HCT116 (cell line): ENCODE data around the gene GRAMD4. TPM values are rescaled to one million over a fixed set of nuclear protein-coding genes. Genes with fewer than 3 reads are reported as not detected.

Experiments used
- ATAC-seq: fragments of 200-7000 bp; cut with Tn5 transposase; 2 replicates; pipeline ENCODE4 v1.9.1; 2020; ENCODE audit warnings: mild to moderate bottlenecking, moderate library complexity
- BruUV-seq: library from RNA; stranded (reverse); fragments of 400-500 nt; replicated peaks from 2 replicates; lab custom pipeline; 2021; lab: Mats Ljungman, UMichigan
- CTCF ChIA-PET: fragments of 300-600 bp; sonication (Branson Sonifier 250); formaldehyde crosslinking; loops from one replicate; lab custom pipeline; 2021; ENCODE audit warnings: antibody characterized with exemption; lab: Charles Lee
- POLR2A ChIA-PET: fragments of 300-600, 350-600 bp; sonication (Branson Sonifier 250); formaldehyde crosslinking; loops from one replicate; lab custom pipeline; 2021; ENCODE audit warnings: antibody characterized with exemption; lab: Charles Lee
- RAD21 ChIA-PET, 2 experiments: fragments of 300-600 bp; sonication (Branson Sonifier 250); formaldehyde crosslinking; loops; one replicate each; lab custom pipeline; 2023; ENCODE audit warnings: low total read pairs in 2 of 2; ENCODE audit not compliant: uncharacterized antibody in 2 of 2, unreplicated experiment in 2 of 2, low non-redundant PET in 1 of 2; lab: Charles Lee
- DNase-seq: peaks from one replicate; pipeline ENCODE4 v3.0.0-alpha.2; 2010; ENCODE audit warnings: low read depth, low spot score
- H2AFZ ChIP-seq: fragments of 200-600 bp; shearing (Covaris generic), sonication (generic); 2 replicates; pipeline ENCODE4 v1.6.1; 2017; ENCODE audit warnings: low read depth, mixed run types, mixed read lengths, antibody characterized with exemption, low read length; ENCODE audit not compliant: poor library complexity, severe bottlenecking
- H3K27ac ChIP-seq: 2 replicates; pipeline ENCODE4 v1.5.1; 2012; ENCODE audit warnings: low read depth, low read length
- H3K27me3 ChIP-seq: fragments of 200-600 bp; sonication (generic); 2 replicates; pipeline ENCODE4 v1.6.1; 2016; ENCODE audit warnings: mixed run types, low read length, mixed read lengths; ENCODE audit not compliant: insufficient read depth
- H3K36me3 ChIP-seq, 2 experiments: fragments of 200-500 bp in 1 of 2; fragments of 200-600 bp in 1 of 2; sonication (Bioruptor generic) in 1 of 2; sonication (generic) in 1 of 2; 2 replicates each; pipeline versions ENCODE4 v1.5.1 to v1.6.1; 2014 to 2016; ENCODE audit warnings: low read length in 2 of 2, inconsistent platforms in 1 of 2, mixed read lengths in 1 of 2, mixed run types in 1 of 2; ENCODE audit not compliant: insufficient read depth in 2 of 2, control insufficient read depth in 1 of 2
- H3K4me1 ChIP-seq, 2 experiments: fragments of 200-600 bp in 1 of 2; sonication (generic) in 1 of 2; 2 replicates each; pipeline versions ENCODE4 v1.5.1 to v1.6.1; 2012 to 2017; ENCODE audit warnings: low read length in 2 of 2, inconsistent platforms in 1 of 2, mild to moderate bottlenecking in 1 of 2, mixed read lengths in 1 of 2, mixed run types in 1 of 2, moderate library complexity in 1 of 2; ENCODE audit not compliant: insufficient read depth in 2 of 2, control insufficient read depth in 1 of 2
- H3K4me2 ChIP-seq: fragments of 200-600 bp; sonication (generic); 2 replicates; pipeline ENCODE4 v1.6.1; 2017; ENCODE audit warnings: mixed run types, low read length, mixed read lengths
- H3K4me3 ChIP-seq, 2 experiments: fragments of 200-600 bp in 1 of 2; sonication (generic) in 1 of 2; replicated peaks in 1 of 2; 2 replicates each; pipeline ENCODE4 v1.5.1; 2011 to 2016; ENCODE audit warnings: low read length in 2 of 2, control low read depth in 1 of 2, low read depth in 1 of 2, mild to moderate bottlenecking in 1 of 2, mixed read lengths in 1 of 2, mixed run types in 1 of 2
- H3K79me2 ChIP-seq: fragments of 200-600 bp; sonication (generic); 2 replicates; pipeline ENCODE4 v1.6.1; 2017; ENCODE audit warnings: mild to moderate bottlenecking, mixed run types, low read length, moderate library complexity, mixed read lengths; ENCODE audit not compliant: insufficient read depth
- H3K9ac ChIP-seq: fragments of 200-600 bp; sonication (generic); 2 replicates; pipeline ENCODE4 v1.6.1; 2016; ENCODE audit warnings: low read length, mixed read lengths
- H3K9me2 ChIP-seq: fragments of 200-600 bp; sonication (generic), shearing (Covaris generic); 2 replicates; pipeline ENCODE4 v1.6.1; 2017; ENCODE audit warnings: mixed run types, mild to moderate bottlenecking, moderate library complexity; ENCODE audit not compliant: insufficient read depth
- H3K9me3 ChIP-seq, 2 experiments: fragments of 200-500 bp in 1 of 2; fragments of 200-600 bp in 1 of 2; sonication (Bioruptor generic) in 1 of 2; sonication (generic) in 1 of 2; 2 replicates each; pipeline ENCODE4 v1.6.1; 2014 to 2017; ENCODE audit warnings: low read length in 2 of 2, mixed read lengths in 2 of 2, inconsistent platforms in 1 of 2, low read depth in 1 of 2, mild to moderate bottlenecking in 1 of 2, mixed run types in 1 of 2, moderate library complexity in 1 of 2; ENCODE audit not compliant: control insufficient read depth in 1 of 2, insufficient read depth in 1 of 2
- H4K20me1 ChIP-seq: fragments of 200-600 bp; sonication (generic), shearing (Covaris generic); 2 replicates; pipeline ENCODE4 v1.6.1; 2017; ENCODE audit warnings: mixed run types, mild to moderate bottlenecking, moderate library complexity; ENCODE audit not compliant: insufficient read depth
- ATF3 ChIP-seq: IDR thresholded peaks from 2 replicates; pipeline ENCODE4 v1.6.1; 2012
- CBX3 ChIP-seq: IDR thresholded peaks from 2 replicates; pipeline ENCODE4 v1.6.1; 2012; ENCODE audit warnings: low read depth
- CEBPB ChIP-seq: IDR thresholded peaks from 2 replicates; pipeline ENCODE4 v1.6.1; 2012; ENCODE audit warnings: low read depth
- CTCF ChIP-seq, 3 experiments: fragments of 200-600 bp in 1 of 3; sonication (generic) in 1 of 3; IDR thresholded peaks in 2 of 3; conservative IDR thresholded peaks in 1 of 3; 2 replicates each; pipeline ENCODE4 v1.5.1; 2012 to 2017; ENCODE audit warnings: low read depth in 2 of 3, low read length in 2 of 3, antibody characterized with exemption in 1 of 3, borderline replicate concordance in 1 of 3, control low read depth in 1 of 3, mild to moderate bottlenecking in 1 of 3, mixed read lengths in 1 of 3, mixed run types in 1 of 3, moderate library complexity in 1 of 3; ENCODE audit not compliant: insufficient read depth in 1 of 3
- ELF1 ChIP-seq: IDR thresholded peaks from 2 replicates; pipeline ENCODE4 v1.6.1; 2012; ENCODE audit warnings: low read depth, borderline replicate concordance
- EZH2 ChIP-seq: fragments of 200-600 bp; sonication (generic); IDR thresholded peaks from 2 replicates; pipeline ENCODE4 v1.6.1; 2017; ENCODE audit warnings: antibody characterized with exemption, mixed run types
- EZH2phosphoT487 ChIP-seq: fragments of 200-600 bp; IDR thresholded peaks from 2 replicates; pipeline ENCODE4 v1.6.1; 2018; ENCODE audit warnings: antibody characterized with exemption, borderline replicate concordance
- FOSL1 ChIP-seq: IDR thresholded peaks from 2 replicates; pipeline ENCODE4 v1.6.1; 2012; ENCODE audit warnings: low read depth
- JUND ChIP-seq: IDR thresholded peaks from 2 replicates; pipeline ENCODE4 v1.6.1; 2012
- MAX ChIP-seq: IDR thresholded peaks from 2 replicates; pipeline ENCODE4 v1.6.1; 2012
- POLR2A ChIP-seq: IDR thresholded peaks from 2 replicates; pipeline ENCODE4 v1.7.0; 2011; ENCODE audit warnings: borderline replicate concordance; ENCODE audit not compliant: insufficient read depth, insufficient read length; ENCODE audit errors: extremely low read depth
- RAD21 ChIP-seq: IDR thresholded peaks from 2 replicates; pipeline ENCODE4 v1.6.1; 2012; ENCODE audit warnings: low read depth, mild to moderate bottlenecking
- SIN3A ChIP-seq: IDR thresholded peaks from 2 replicates; pipeline ENCODE4 v1.6.1; 2012; ENCODE audit warnings: low read depth
- SP1 ChIP-seq: IDR thresholded peaks from 2 replicates; pipeline ENCODE4 v1.6.1; 2012; ENCODE audit warnings: low read depth
- SRF ChIP-seq: IDR thresholded peaks from 2 replicates; pipeline ENCODE4 v1.6.1; 2012; ENCODE audit warnings: low read depth
- TCF7L2 ChIP-seq: IDR thresholded peaks from 2 replicates; pipeline ENCODE4 v1.7.0; 2011; ENCODE audit warnings: borderline replicate concordance, inconsistent platforms; ENCODE audit not compliant: insufficient read depth, insufficient read length; ENCODE audit errors: extremely low read depth
- YY1 ChIP-seq: IDR thresholded peaks from 2 replicates; pipeline ENCODE4 v1.6.1; 2011; ENCODE audit warnings: low read length, low read depth, moderate library complexity, mild to moderate bottlenecking; ENCODE audit not compliant: insufficient replicate concordance; ENCODE audit errors: extremely low read depth
- ZFX ChIP-seq: fragments of 450-650 bp; IDR thresholded peaks from 2 replicates; pipeline ENCODE4 v1.6.1; 2017
- ZNF274 ChIP-seq: fragments of 200-500 bp; sonication (Bioruptor generic); IDR thresholded peaks from 2 replicates; pipeline ENCODE4 v1.6.1; 2014; ENCODE audit warnings: mild to moderate bottlenecking, low read depth, low read length, inconsistent platforms
- intact Hi-C: fragments of 100-400 bp; cut with micrococcal nuclease; formaldehyde crosslinking; loops from 2 replicates; pipeline ENCODE4 v1.10.0; 2022
- total RNA-seq: library from RNA; stranded (reverse); gene quantifications from one replicate; pipeline ENCODE4 v1.2.1, GENCODE V29; 2021; ENCODE audit not compliant: unreplicated experiment

The GRAMD4 gene
- total RNA-seq, 1 experiment from 2014 or later: 25.8 TPM

GRCh38 chr22:46578824-46579561 is 41.2 kb upstream of the GRAMD4 start:
- no peak overlapping the region for H3K4me3 ChIP-seq
- ATAC-seq (no peak), DNase-seq (no peak)
- POLR2A ChIA-PET: no interaction called here
- no peaks in the 10 kb centered on the region for H4K20me1 ChIP-seq
- no peak overlapping the region; the same call in 1 of the 2 replicates for H3K27ac ChIP-seq
- BruUV-seq: TSS peak; percentile 31
- RAD21 ChIA-PET: no interaction called here
- H3K9me3 ChIP-seq: no peaks in the 10 kb centered on the region
- H3K4me1 ChIP-seq: peaks cover 37 to 54% of the 10 kb centered on the region in 2 experiments
- intact Hi-C loops: no loop called here
- CTCF ChIA-PET: no interaction called here
- H3K9ac ChIP-seq: no peak overlapping the region; the same call in 1 of the 2 replicates
- H2AFZ ChIP-seq: no peak overlapping the region
- H3K36me3 ChIP-seq: no peaks in the 10 kb centered on the region
- H3K4me2 ChIP-seq: peak overlapping the region; percentile 100
- peaks cover 27% of the 10 kb centered on the region for H3K79me2 ChIP-seq
- TF ChIP-seq EZH2: no peak
- no peak for TF ChIP-seq TCF7L2
- TF ChIP-seq YY1: no peak
- no peak for TF ChIP-seq POLR2A
- TF ChIP-seq SRF: no peak
- no peak for TF ChIP-seq ELF1
- no peak for TF ChIP-seq SP1
- no peak for TF ChIP-seq JUND
- no peak for TF ChIP-seq FOSL1
- TF ChIP-seq RAD21: no peak
- TF ChIP-seq ZFX: no peak
- TF ChIP-seq MAX: no peak
- no peak for TF ChIP-seq CBX3
- no peak for TF ChIP-seq EZH2phosphoT487
- no peak for TF ChIP-seq SIN3A
- no peak for TF ChIP-seq ATF3
- TF ChIP-seq ZNF274: no peak
- no peak for TF ChIP-seq CEBPB
- no peak for TF ChIP-seq CTCF (IDR thresholded peaks at IDR 0.05 in 2 of 3, conservative IDR thresholded peaks at IDR 0.05 in 1 of 3; ENCODE audit: borderline replicate concordance in 1 of 3, insufficient read depth in 1 of 3, low read depth in 2 of 3, low read length in 2 of 3)
- H3K27me3 ChIP-seq: no peaks in the 10 kb centered on the region
- H3K9me2 ChIP-seq: no peaks in the 10 kb centered on the region
